Subcutaneous abdominal adipose tissue (tissue), 5 donors: ENCODE data around the gene VIL1.

Experiments used
- H3K27ac ChIP-seq: one replicate; pipeline ENCODE4 v1.7.0; 2013; ENCODE audit warnings: low read depth, mild to moderate bottlenecking, inconsistent platforms, low read length, moderate library complexity
- H3K27me3 ChIP-seq, 5 donors: one replicate each; pipeline ENCODE4 v1.7.0; 2013; ENCODE audit warnings: low read length in 5 of 5, inconsistent platforms in 1 of 5; ENCODE audit not compliant: control insufficient read depth in 5 of 5, insufficient read depth in 4 of 5
- H3K36me3 ChIP-seq, 5 donors: one replicate each; pipeline ENCODE4 v1.7.0; 2013; ENCODE audit warnings: low read length in 5 of 5; ENCODE audit not compliant: control insufficient read depth in 5 of 5, insufficient read depth in 5 of 5
- H3K4me1 ChIP-seq, 5 donors: one replicate each; pipeline ENCODE4 v1.7.0; 2013; ENCODE audit warnings: low read length in 5 of 5, mild to moderate bottlenecking in 3 of 5, moderate library complexity in 1 of 5; ENCODE audit not compliant: control insufficient read depth in 5 of 5, insufficient read depth in 5 of 5
- H3K4me3 ChIP-seq, 5 donors: one replicate each; pipeline ENCODE4 v1.7.0; 2013; ENCODE audit warnings: low read length in 5 of 5, low read depth in 1 of 5
- H3K9ac ChIP-seq, 5 donors: one replicate each; pipeline ENCODE4 v1.7.0; 2013; ENCODE audit warnings: low read length in 5 of 5, mild to moderate bottlenecking in 4 of 5, moderate library complexity in 3 of 5
- H3K9me3 ChIP-seq, 5 donors: one replicate each; pipeline ENCODE4 v1.7.0; 2013; ENCODE audit warnings: low read length in 5 of 5; ENCODE audit not compliant: control insufficient read depth in 5 of 5
- donor health status: healthy.
- donor health status: healthy.
- donor health status: healthy.
- donor health status: healthy.
- donor health status: healthy.

VIL1 gene

GRCh38 chr2:218394298-218395089 lies 24.4 kb upstream of the VIL1 start:
- H3K27ac ChIP-seq: no peak overlapping the region
- H3K9me3 ChIP-seq: no peaks in the 10 kb centered on the region
- no peak overlapping the region for H3K9ac ChIP-seq
- no peaks in the 10 kb centered on the region for H3K36me3 ChIP-seq
- no peak overlapping the region for H3K4me3 ChIP-seq
- no peaks in the 10 kb centered on the region for H3K27me3 ChIP-seq
- peaks cover 2 to 40% (median 33%) of the 10 kb centered on the region in 5 donors for H3K4me1 ChIP-seq

- Histone ChIP-seq H3K4me3 (no peak overlapping the region), H3K4me1 (peaks cover 2 to 40% (median 33%) of the 10 kb centered on the region in 5 donors), H3K36me3 (no peaks in the 10 kb centered on the region), H3K9ac (no peak overlapping the region), H3K27me3 (no peaks in the 10 kb centered on the region), H3K9me3 (no peaks in the 10 kb centered on the region), H3K27ac (no peak overlapping the region)
Measured at GRCh38 chr2:218395090-218395444, 23.9 kb upstream of the VIL1 start.

GRCh38 chr2:218395456-218395825 lies 23.5 kb upstream of the VIL1 start:
- Histone ChIP-seq H3K4me3 (peak overlapping the region; percentile 45 to 93 (median 69)), H3K27ac (peak overlapping the region; percentile 95), H3K27me3 (no peaks in the 10 kb centered on the region), H3K4me1 (peaks cover 2 to 40% (median 33%) of the 10 kb centered on the region in 5 donors), H3K9me3 (no peaks in the 10 kb centered on the region), H3K9ac (peak overlapping the region; percentile 16 to 77 (median 38)), H3K36me3 (no peaks in the 10 kb centered on the region)

- Histone ChIP-seq H3K9ac (peak overlapping the region; percentile 56 to 84 (median 73)), H3K27ac (peak overlapping the region; percentile 95), H3K27me3 (no peaks in the 10 kb centered on the region), H3K9me3 (no peaks in the 10 kb centered on the region), H3K4me1 (peaks cover 2 to 46% (median 35%) of the 10 kb centered on the region in 5 donors), H3K4me3 (peak overlapping the region; percentile 73 to 93 (median 78)), H3K36me3 (no peaks in the 10 kb centered on the region)
Measured at GRCh38 chr2:218395826-218396687, 22.9 kb upstream of the VIL1 start.

GRCh38 chr2:218396688-218397462 lies 22.0 kb upstream of the VIL1 start:
- Histone ChIP-seq H3K27me3 (no peaks in the 10 kb centered on the region), H3K9ac (peak overlapping the region in 4 of 5 donors; percentile 73 to 84 (median 78)), H3K4me1 (peaks cover 5 to 54% (median 43%) of the 10 kb centered on the region in 5 donors), H3K36me3 (peaks cover 0 to 5% (median 2%) of the 10 kb centered on the region in 5 donors), H3K9me3 (no peaks in the 10 kb centered on the region), H3K4me3 (peak overlapping the region; percentile 73 to 93 (median 78)), H3K27ac (peak overlapping the region; percentile 95)

GRCh38 chr2:218397463-218397819 lies 21.5 kb upstream of the VIL1 start:
- no peaks in the 10 kb centered on the region for H3K9me3 ChIP-seq
- no peaks in the 10 kb centered on the region for H3K27me3 ChIP-seq
- peak overlapping the region; percentile 26 to 81 (median 73) for H3K9ac ChIP-seq
- H3K4me3 ChIP-seq: peak overlapping the region; percentile 73 to 93 (median 78)
- peak overlapping the region; percentile 95 for H3K27ac ChIP-seq
- peaks cover 7 to 60% (median 49%) of the 10 kb centered on the region in 5 donors for H3K4me1 ChIP-seq
- H3K36me3 ChIP-seq: peaks cover 0 to 11% (median 8%) of the 10 kb centered on the region in 5 donors

- peaks cover 0 to 16% (median 12%) of the 10 kb centered on the region in 5 donors for H3K36me3 ChIP-seq
- peak overlapping the region; percentile 95 for H3K27ac ChIP-seq
- H3K4me1 ChIP-seq: peaks cover 7 to 62% (median 53%) of the 10 kb centered on the region in 5 donors
Measured at GRCh38 chr2:218397820-218398436, 21.0 kb upstream of the VIL1 start.

GRCh38 chr2:218398437-218399390 lies 20.2 kb upstream of the VIL1 start:
- Histone ChIP-seq H3K27ac (peak overlapping the region; percentile 95), H3K36me3 (peaks cover 0 to 24% (median 20%) of the 10 kb centered on the region in 5 donors), H3K9ac (peak overlapping the region; percentile 73 to 85 (median 79)), H3K9me3 (no peaks in the 10 kb centered on the region), H3K27me3 (no peaks in the 10 kb centered on the region), H3K4me3 (peak overlapping the region; percentile 65 to 93 (median 78)), H3K4me1 (peaks cover 7 to 62% (median 54%) of the 10 kb centered on the region in 5 donors)

More at GRCh38 chr2:218397820-218398436, 21.0 kb upstream of the VIL1 start:
- Histone ChIP-seq H3K4me3 (peak overlapping the region; percentile 73 to 93 (median 78)), H3K9ac (peak overlapping the region; percentile 26 to 76 (median 64)), H3K9me3 (no peaks in the 10 kb centered on the region), H3K27me3 (no peaks in the 10 kb centered on the region)
